Inferior parietal cortex (tissue), 1 donor: ENCODE measurements around the gene SPATS2.
"Not testable (repeated sequence)": the region's sequence is repeated elsewhere in the genome, so short reads cannot be mapped to it uniquely, and the experiment has no call there.

Source experiments
- DNase-seq: peaks from one replicate; pipeline ENCODE4 v3.0.0-alpha.2; 2016; ENCODE audit errors: extremely low spot score

Gene SPATS2

GRCh38 chr12:49367381-49368239 lies at the start of gene SPATS2:
TSS of gene SPATS2 (plus strand) at chr12:49367462. CDS start at chr12:49461013, 93,551 bp downstream.
- peak; percentile 39 for DNase-seq

GRCh38 chr12:49320411-49321103 lies 46.7 kb upstream of the SPATS2 start:
- DNase-seq = not testable (repeated sequence)

- no peak for DNase-seq
These were observed 44.9 kb upstream of the SPATS2 start for GRCh38 chr12:49322367-49322707.

- DNase-seq = peak; percentile 100
These were observed 44.3 kb upstream of the SPATS2 start, which contains the start of gene TROAP for GRCh38 chr12:49322708-49323523. TSS of gene TROAP (plus strand) at chr12:49323255. CDS start at chr12:49323609, 354 bp downstream.

- DNase-seq = no peak
These were observed 43.7 kb upstream of the SPATS2 start for GRCh38 chr12:49323524-49324097.

- no peak for DNase-seq
These were observed 41.7 kb upstream of the SPATS2 start for GRCh38 chr12:49325606-49326005.

GRCh38 chr12:49327368-49327767 lies 39.9 kb upstream of the SPATS2 start:
- DNase-seq = no peak

- no peak for DNase-seq
These were observed 39.4 kb upstream of the SPATS2 start for GRCh38 chr12:49327887-49328286.

GRCh38 chr12:49328816-49329215 lies 38.4 kb upstream of the SPATS2 start:
- no peak for DNase-seq

GRCh38 chr12:49330032-49330619 lies 37.1 kb upstream of the SPATS2 start:
- no peak for DNase-seq

GRCh38 chr12:49330631-49331379 lies 36.5 kb upstream of the SPATS2 start:
- no peak for DNase-seq

- peak; percentile 79 for DNase-seq
These were observed 35.7 kb upstream of the SPATS2 start for GRCh38 chr12:49331380-49332222.

GRCh38 chr12:49332441-49332861 lies 34.8 kb upstream of the SPATS2 start:
- DNase-seq = no peak

- no peak for DNase-seq
These were observed 34.3 kb upstream of the SPATS2 start for GRCh38 chr12:49332891-49333371.

GRCh38 chr12:49333778-49334177 lies 33.5 kb upstream of the SPATS2 start:
- DNase-seq = not testable (repeated sequence)

- DNase-seq = no peak
These were observed 33.0 kb upstream of the SPATS2 start for GRCh38 chr12:49334226-49334625.

- no peak for DNase-seq
These were observed 32.6 kb upstream of the SPATS2 start for GRCh38 chr12:49334681-49335080.

- no peak for DNase-seq
These were observed 31.9 kb upstream of the SPATS2 start for GRCh38 chr12:49335118-49335954.
